ENCODE results near the gene PEDS1. TPM values are rescaled to one million over a fixed set of nuclear protein-coding genes. Genes with fewer than 3 reads are reported as not detected.
A peak's percentile ranks its signal among the peaks of the same experiment; 100 is the strongest.
"Not testable (repeated sequence)": the region's sequence is repeated elsewhere in the genome, so short reads cannot be mapped to it uniquely, and the experiment has no call there.

The PEDS1 gene
- 22.8 and 32.3 TPM in 2 replicates for total RNA-seq (2012; rRNA removed)

DNA sequence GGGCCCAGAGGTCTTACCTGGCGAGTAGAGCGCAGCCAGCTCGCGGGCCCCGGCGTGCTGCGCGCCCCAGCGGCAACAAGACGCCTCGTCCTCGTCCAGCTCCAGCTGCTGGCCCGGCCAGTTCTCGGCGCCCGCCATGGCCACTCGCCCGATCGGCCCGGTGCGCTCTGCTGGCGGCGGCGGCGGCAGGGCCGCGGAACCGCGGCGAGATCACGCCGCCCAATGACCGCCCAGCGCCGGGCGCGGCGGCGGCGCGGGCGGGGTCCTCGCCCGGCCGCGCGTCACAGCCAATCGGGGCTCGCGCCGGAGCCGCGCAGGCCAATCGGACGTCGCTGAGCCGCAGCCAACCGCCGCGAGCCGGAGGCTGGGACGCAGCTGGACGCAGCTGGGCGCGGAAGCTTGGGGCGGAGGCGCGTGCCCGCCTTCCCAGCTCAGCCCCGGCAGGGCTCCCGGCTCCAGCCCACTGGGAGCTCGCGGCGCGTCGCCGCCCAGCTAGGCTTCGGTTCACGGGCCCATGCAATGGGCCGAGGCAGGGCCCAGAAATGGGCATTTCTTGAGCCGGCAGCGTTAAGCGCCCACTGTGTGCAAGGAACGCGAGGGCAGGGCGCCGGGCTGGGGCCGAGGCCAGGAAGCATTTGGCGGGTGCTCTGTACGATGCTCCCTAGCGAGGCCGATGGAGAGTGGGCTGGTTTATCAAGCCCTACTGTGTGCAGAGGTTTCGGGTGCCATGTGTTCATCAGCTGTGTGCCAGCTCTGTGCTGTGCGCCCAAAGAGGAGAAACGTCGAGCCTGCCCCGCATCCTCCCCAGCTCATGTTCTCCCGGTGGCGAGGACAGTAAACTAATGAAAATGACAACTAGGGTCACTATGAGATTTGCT lies at the start of gene PEDS1:
Gene PEDS1 (minus strand): TSS at position 224 of the 878 bp plus-strand sequence. CDS start 86 bp downstream, at position 138.
- no peaks in the 10 kb centered on the region for H3K9me3 ChIP-seq (replicated peaks; ENCODE audit: low read length)
- peak within 1 kb of the TSS; percentile 99 for H3K9ac ChIP-seq (ENCODE audit: low read depth, low read length)
- peaks cover 42% of the 10 kb centered on the region for H3K4me1 ChIP-seq (ENCODE audit: control insufficient read depth, insufficient read depth, low read length)
- H3K27me3 ChIP-seq (ENCODE audit: control insufficient read depth, insufficient read depth, low read length) = no peaks in the 10 kb centered on the region
- H3K4me3 ChIP-seq (ENCODE audit: low read length) = peak within 1 kb of the TSS; percentile 96
- peak within 1 kb of the TSS; percentile 99 for H3K4me2 ChIP-seq (ENCODE audit: low read length)
- H3K36me3 ChIP-seq (ENCODE audit: insufficient read depth, low read length) = peaks cover 18% of the 10 kb centered on the region

GRCh38 chr20:50202677-50203076 lies 49.2 kb upstream of the PEDS1 start:
- Histone ChIP-seq H3K4me3 (ENCODE audit: low read length) (no peak overlapping the region), H3K27me3 (ENCODE audit: control insufficient read depth, insufficient read depth, low read length) (peaks cover 5% of the 10 kb centered on the region), H3K4me2 (ENCODE audit: low read length) (no peak overlapping the region), H3K9ac (ENCODE audit: low read depth, low read length) (no peak overlapping the region), H3K9me3 (replicated peaks; ENCODE audit: low read length) (peaks cover 3% of the 10 kb centered on the region), H3K4me1 (ENCODE audit: control insufficient read depth, insufficient read depth, low read length) (no peaks in the 10 kb centered on the region), H3K36me3 (ENCODE audit: insufficient read depth, low read length) (no peaks in the 10 kb centered on the region)

GRCh38 chr20:50201710-50202109 lies 48.2 kb upstream of the PEDS1 start:
- not testable (repeated sequence) for H3K27me3 ChIP-seq (ENCODE audit: control insufficient read depth, insufficient read depth, low read length); H3K4me3 ChIP-seq (ENCODE audit: low read length); H3K36me3 ChIP-seq (ENCODE audit: insufficient read depth, low read length); H3K4me2 ChIP-seq (ENCODE audit: low read length); H3K9ac ChIP-seq (ENCODE audit: low read depth, low read length); H3K4me1 ChIP-seq (ENCODE audit: control insufficient read depth, insufficient read depth, low read length); H3K9me3 ChIP-seq (replicated peaks; ENCODE audit: low read length)

DNA sequence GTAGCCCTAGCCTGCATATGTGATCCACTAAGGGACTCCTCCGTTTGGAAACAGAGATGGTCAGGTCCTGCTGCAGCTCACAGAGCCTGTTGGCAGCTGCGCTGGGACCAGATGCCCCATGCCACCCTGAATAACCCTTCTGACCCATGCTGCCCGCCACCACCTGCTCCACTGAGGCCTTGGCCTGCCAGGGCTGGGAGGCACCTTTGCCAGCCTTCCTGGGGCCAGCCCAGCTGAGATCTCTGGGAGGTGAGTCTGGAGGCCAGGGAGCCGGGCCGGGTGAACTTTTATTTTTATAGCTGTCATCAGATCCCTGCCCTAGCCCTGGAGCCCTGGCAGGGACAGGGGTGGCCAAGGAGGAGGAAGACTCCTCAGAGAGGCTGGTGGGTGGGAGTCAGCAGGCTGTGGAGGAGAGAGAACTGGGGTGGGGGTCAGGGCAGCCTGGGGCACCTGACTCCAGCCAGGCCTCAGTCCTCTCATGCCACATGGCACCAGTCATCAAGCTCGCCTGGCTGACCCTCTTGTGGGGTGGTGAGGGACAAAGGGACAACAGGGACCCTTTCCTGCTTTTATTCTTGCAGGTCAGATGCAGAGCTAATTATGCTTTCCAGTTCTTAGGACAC lies 47.1 kb upstream of the PEDS1 start:
- Histone ChIP-seq H3K4me1 (ENCODE audit: control insufficient read depth, insufficient read depth, low read length) (no peaks in the 10 kb centered on the region), H3K9ac (ENCODE audit: low read depth, low read length) (no peak overlapping the region), H3K36me3 (ENCODE audit: insufficient read depth, low read length) (no peaks in the 10 kb centered on the region), H3K4me3 (ENCODE audit: low read length) (no peak overlapping the region), H3K9me3 (replicated peaks; ENCODE audit: low read length) (peaks cover 3% of the 10 kb centered on the region), H3K27me3 (ENCODE audit: control insufficient read depth, insufficient read depth, low read length) (no peaks in the 10 kb centered on the region), H3K4me2 (ENCODE audit: low read length) (no peak overlapping the region)

- peaks cover 2% of the 10 kb centered on the region for H3K4me1 ChIP-seq (ENCODE audit: control insufficient read depth, insufficient read depth, low read length)
- no peaks in the 10 kb centered on the region for H3K27me3 ChIP-seq (ENCODE audit: control insufficient read depth, insufficient read depth, low read length)
- no peak overlapping the region for H3K4me2 ChIP-seq (ENCODE audit: low read length)
- H3K9me3 ChIP-seq (replicated peaks; ENCODE audit: low read length) = peaks cover 3% of the 10 kb centered on the region
- H3K4me3 ChIP-seq (ENCODE audit: low read length) = no peak overlapping the region
- H3K9ac ChIP-seq (ENCODE audit: low read depth, low read length) = no peak overlapping the region
- peaks cover 2% of the 10 kb centered on the region for H3K36me3 ChIP-seq (ENCODE audit: insufficient read depth, low read length)
Observed at GRCh38 chr20:50199703-50200102, 46.2 kb upstream of the PEDS1 start.

- Histone ChIP-seq H3K4me1 (ENCODE audit: control insufficient read depth, insufficient read depth, low read length) (peaks cover 12% of the 10 kb centered on the region), H3K4me3 (ENCODE audit: low read length) (no peak overlapping the region), H3K9ac (ENCODE audit: low read depth, low read length) (no peak overlapping the region), H3K4me2 (ENCODE audit: low read length) (no peak overlapping the region), H3K27me3 (ENCODE audit: control insufficient read depth, insufficient read depth, low read length) (no peaks in the 10 kb centered on the region), H3K36me3 (ENCODE audit: insufficient read depth, low read length) (peaks cover 12% of the 10 kb centered on the region), H3K9me3 (replicated peaks; ENCODE audit: low read length) (peaks cover 1% of the 10 kb centered on the region)
Observed at GRCh38 chr20:50198716-50199115, 45.2 kb upstream of the PEDS1 start.

- Histone ChIP-seq H3K27me3 (ENCODE audit: control insufficient read depth, insufficient read depth, low read length) (no peaks in the 10 kb centered on the region), H3K36me3 (ENCODE audit: insufficient read depth, low read length) (peaks cover 17% of the 10 kb centered on the region), H3K4me1 (ENCODE audit: control insufficient read depth, insufficient read depth, low read length) (peaks cover 15% of the 10 kb centered on the region), H3K9me3 (replicated peaks; ENCODE audit: low read length) (no peaks in the 10 kb centered on the region), H3K4me3 (ENCODE audit: low read length) (no peak overlapping the region), H3K4me2 (ENCODE audit: low read length) (no peak overlapping the region), H3K9ac (ENCODE audit: low read depth, low read length) (no peak overlapping the region)
Observed at GRCh38 chr20:50198180-50198666, 44.7 kb upstream of the PEDS1 start.

DNA sequence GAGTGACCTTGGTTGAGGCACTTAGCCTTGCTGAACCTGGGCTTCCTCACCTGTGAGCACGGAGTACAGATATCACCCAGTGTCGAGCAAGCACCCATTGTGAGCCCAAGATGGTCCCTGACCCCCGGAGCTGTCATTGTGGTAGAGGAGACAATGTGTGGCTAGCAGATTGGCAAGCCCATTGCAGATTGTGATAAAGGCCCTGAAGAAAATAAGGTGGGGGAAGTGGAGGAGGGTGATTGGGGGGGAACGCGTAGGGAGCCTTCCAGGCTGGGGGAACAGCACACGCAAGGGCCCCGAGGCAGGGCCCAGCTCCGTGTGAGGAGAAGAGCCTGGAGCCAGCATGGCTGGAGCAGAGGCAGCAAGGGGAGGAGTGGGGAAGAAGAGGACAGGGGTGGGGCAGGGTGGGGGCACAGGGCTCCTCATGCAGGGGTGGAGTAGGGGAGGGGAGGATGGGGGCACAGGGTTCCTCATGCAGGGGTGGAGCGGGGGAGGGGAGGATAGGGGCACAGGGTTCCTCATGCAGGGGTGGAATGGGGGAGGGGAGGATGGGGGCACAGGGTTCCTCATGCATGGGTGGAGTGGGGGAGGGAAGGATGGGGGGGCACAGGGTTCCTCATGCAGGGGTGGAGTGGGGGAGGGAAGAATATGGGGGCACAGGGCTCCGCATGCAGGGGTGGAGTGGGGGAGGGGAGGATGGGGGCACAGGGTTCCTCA lies 44.1 kb upstream of the PEDS1 start:
- Histone ChIP-seq H3K4me1 (ENCODE audit: control insufficient read depth, insufficient read depth, low read length) (peaks cover 15% of the 10 kb centered on the region), H3K27me3 (ENCODE audit: control insufficient read depth, insufficient read depth, low read length) (no peaks in the 10 kb centered on the region), H3K9ac (ENCODE audit: low read depth, low read length) (no peak overlapping the region), H3K36me3 (ENCODE audit: insufficient read depth, low read length) (peaks cover 23% of the 10 kb centered on the region), H3K9me3 (replicated peaks; ENCODE audit: low read length) (no peaks in the 10 kb centered on the region), H3K4me2 (ENCODE audit: low read length) (no peak overlapping the region), H3K4me3 (ENCODE audit: low read length) (no peak overlapping the region)

- Histone ChIP-seq H3K36me3 (ENCODE audit: insufficient read depth, low read length) (peaks cover 25% of the 10 kb centered on the region), H3K9ac (ENCODE audit: low read depth, low read length) (no peak overlapping the region), H3K4me3 (ENCODE audit: low read length) (no peak overlapping the region), H3K27me3 (ENCODE audit: control insufficient read depth, insufficient read depth, low read length) (no peaks in the 10 kb centered on the region), H3K4me2 (ENCODE audit: low read length) (no peak overlapping the region), H3K4me1 (ENCODE audit: control insufficient read depth, insufficient read depth, low read length) (peaks cover 15% of the 10 kb centered on the region), H3K9me3 (replicated peaks; ENCODE audit: low read length) (no peaks in the 10 kb centered on the region)
Observed at GRCh38 chr20:50196896-50197295, 43.4 kb upstream of the PEDS1 start.

GRCh38 chr20:50196248-50196647 lies 42.7 kb upstream of the PEDS1 start:
- Histone ChIP-seq H3K4me3 (ENCODE audit: low read length) (no peak overlapping the region), H3K36me3 (ENCODE audit: insufficient read depth, low read length) (peaks cover 25% of the 10 kb centered on the region), H3K27me3 (ENCODE audit: control insufficient read depth, insufficient read depth, low read length) (no peaks in the 10 kb centered on the region), H3K9me3 (replicated peaks; ENCODE audit: low read length) (no peaks in the 10 kb centered on the region), H3K4me2 (ENCODE audit: low read length) (no peak overlapping the region), H3K9ac (ENCODE audit: low read depth, low read length) (no peak overlapping the region), H3K4me1 (ENCODE audit: control insufficient read depth, insufficient read depth, low read length) (peaks cover 15% of the 10 kb centered on the region)

GRCh38 chr20:50195524-50196120 lies 42.1 kb upstream of the PEDS1 start:
- Histone ChIP-seq H3K9ac (ENCODE audit: low read depth, low read length) (peak overlapping the region; percentile 93), H3K9me3 (replicated peaks; ENCODE audit: low read length) (no peaks in the 10 kb centered on the region), H3K4me3 (ENCODE audit: low read length) (no peak overlapping the region), H3K27me3 (ENCODE audit: control insufficient read depth, insufficient read depth, low read length) (no peaks in the 10 kb centered on the region), H3K36me3 (ENCODE audit: insufficient read depth, low read length) (peaks cover 25% of the 10 kb centered on the region), H3K4me1 (ENCODE audit: control insufficient read depth, insufficient read depth, low read length) (peaks cover 15% of the 10 kb centered on the region), H3K4me2 (ENCODE audit: low read length) (no peak overlapping the region)

Measured in skeletal muscle satellite cell (primary cell).